CD8-positive, alpha-beta memory T cell (primary cell): ENCODE measurements around the gene YDJC. TPM values are rescaled to one million over a fixed set of nuclear protein-coding genes. Genes with fewer than 3 reads are reported as not detected.

Experiments
- CTCF ChIA-PET: fragments of 350-600 bp; sonication (Branson Sonifier 250); formaldehyde crosslinking; loops from one replicate; lab custom pipeline; 2021; ENCODE audit warnings: antibody characterized with exemption; lab: Charles Lee
- POLR2A ChIA-PET: fragments of 350-600 bp; sonication (Branson Sonifier 250); formaldehyde crosslinking; loops from one replicate; lab custom pipeline; 2021; ENCODE audit warnings: antibody characterized with exemption; lab: Charles Lee
- DNase-seq, 5 donors: peaks; one replicate each; pipeline versions ENCODE4 v3.0.0 to v3.0.0-alpha.2; 2020 to 2022; ENCODE audit warnings: mixed read lengths in 1 of 5
- H3K27ac ChIP-seq: one replicate; pipeline ENCODE4 v1.7.0; 2013; ENCODE audit warnings: low read depth, mild to moderate bottlenecking, low read length, moderate library complexity
- H3K27me3 ChIP-seq: 2 replicates; pipeline ENCODE4 v1.7.0; 2013; ENCODE audit warnings: low read length, mild to moderate bottlenecking; ENCODE audit not compliant: insufficient read depth, poor library complexity, severe bottlenecking
- H3K36me3 ChIP-seq: 2 replicates; pipeline ENCODE4 v1.7.0; 2013; ENCODE audit warnings: mild to moderate bottlenecking, low read length, moderate library complexity; ENCODE audit not compliant: insufficient read depth
- H3K4me1 ChIP-seq: 2 replicates; pipeline ENCODE4 v1.7.0; 2013; ENCODE audit warnings: mild to moderate bottlenecking, low read length, moderate library complexity; ENCODE audit not compliant: insufficient read depth
- H3K4me3 ChIP-seq: 2 replicates; pipeline ENCODE4 v1.7.0; 2013; ENCODE audit warnings: mild to moderate bottlenecking, low read length
- H3K9me3 ChIP-seq: 2 replicates; pipeline ENCODE4 v1.7.0; 2013; ENCODE audit warnings: mild to moderate bottlenecking, low read length
- H3K27ac Mint-ChIP-seq, 8 donors: one replicate each; pipeline ENCODE4 v1.8.0; 2020 to 2021; ENCODE audit warnings: mixed read lengths in 8 of 8, mild to moderate bottlenecking in 6 of 8, inconsistent platforms in 3 of 8, moderate library complexity in 3 of 8
- H3K27me3 Mint-ChIP-seq, 2 donors: one replicate each; pipeline ENCODE4 v1.8.0; 2020 to 2021; ENCODE audit warnings: mixed read lengths in 2 of 2, mild to moderate bottlenecking in 1 of 2, moderate library complexity in 1 of 2
- H3K36me3 Mint-ChIP-seq, 3 donors: one replicate each; pipeline ENCODE4 v1.8.0; 2020 to 2021; ENCODE audit warnings: mixed read lengths in 3 of 3, inconsistent platforms in 1 of 3, mild to moderate bottlenecking in 1 of 3
- H3K4me1 Mint-ChIP-seq, 3 donors: one replicate each; pipeline ENCODE4 v1.8.0; 2020 to 2021; ENCODE audit warnings: mixed read lengths in 3 of 3, inconsistent platforms in 1 of 3, mild to moderate bottlenecking in 1 of 3
- H3K4me3 Mint-ChIP-seq, 7 donors: one replicate each; pipeline ENCODE4 v1.8.0; 2020 to 2021; ENCODE audit warnings: mixed read lengths in 7 of 7, mild to moderate bottlenecking in 6 of 7, moderate library complexity in 4 of 7, inconsistent platforms in 2 of 7
- H3K9me3 Mint-ChIP-seq, 5 donors: one replicate each; pipeline ENCODE4 v1.8.0; 2020 to 2022; ENCODE audit warnings: mixed read lengths in 5 of 5, mild to moderate bottlenecking in 3 of 5, moderate library complexity in 2 of 5, inconsistent platforms in 1 of 5
- polyA plus RNA-seq: library from polyadenylated mRNA; unstranded; fragments of 300-500 nt; fragmentation: Illumina TruSeq; gene quantifications from one replicate; pipeline ENCODE4 v1.2.3, GENCODE V29; 2021
- total RNA-seq, 2 experiments: library from RNA; stranded (reverse); gene quantifications; one replicate each; pipeline ENCODE4 v1.2.3, GENCODE V29; 2021

Gene YDJC
- total and polyA plus RNA-seq, 3 experiments from 2014 or later = 61.1 to 79.0 (median 75.2) TPM

DNA sequence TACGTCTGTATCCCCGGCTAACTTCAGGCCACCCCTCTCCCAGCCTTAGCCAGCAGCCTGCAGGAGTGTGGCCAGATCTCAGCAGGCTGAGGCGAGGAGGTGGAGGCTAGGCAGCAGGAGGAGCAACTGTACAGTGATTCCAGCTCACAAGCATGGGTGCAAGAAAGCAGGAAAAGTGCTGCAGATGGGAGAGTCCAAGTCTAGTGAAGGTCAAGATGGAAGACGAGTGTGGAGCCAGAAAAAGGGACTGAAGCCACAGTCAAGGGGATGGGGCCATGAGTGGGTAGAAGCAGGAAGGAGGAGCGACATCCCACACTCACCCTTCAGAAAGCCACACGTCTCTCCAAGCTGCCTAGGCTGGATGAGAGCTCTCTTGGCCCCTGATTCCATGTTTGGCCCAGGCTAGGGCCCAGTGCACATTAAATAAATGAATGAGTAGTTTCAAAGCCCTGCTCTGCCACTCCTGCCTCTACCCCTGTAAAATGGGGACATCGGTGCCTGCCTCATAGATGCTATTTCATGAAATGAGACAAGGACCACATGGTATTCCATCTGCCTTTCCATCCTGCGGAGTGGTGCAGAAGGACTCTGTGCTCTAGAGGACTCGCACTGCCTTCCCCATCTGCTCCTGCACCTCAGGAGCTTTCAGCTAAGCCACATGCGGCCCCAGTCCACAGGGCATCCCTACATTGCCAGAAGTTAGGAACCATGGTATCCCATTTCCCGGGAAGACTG lies 2.9 kb downstream of the YDJC start:
- Mint-ChIP-seq H3K27me3 (peaks cover 0 to 2% of the 10 kb centered on the region in 2 donors), H3K36me3 (peaks cover 0 to 51% (median 6%) of the 10 kb centered on the region in 3 donors), H3K9me3 (no peaks in the 10 kb centered on the region), H3K4me1 (peaks cover 37 to 69% (median 48%) of the 10 kb centered on the region in 3 donors), H3K4me3 (peak overlapping the region; percentile 39 to 76 (median 58)), H3K27ac (peak overlapping the region; percentile 35 to 84 (median 64))
- Histone ChIP-seq H3K4me3 (no peak overlapping the region), H3K9me3 (no peaks in the 10 kb centered on the region), H3K36me3 (peaks cover 24% of the 10 kb centered on the region), H3K27me3 (no peaks in the 10 kb centered on the region), H3K27ac (no peak overlapping the region), H3K4me1 (peaks cover 49% of the 10 kb centered on the region)
- CTCF ChIA-PET = interaction anchor here (1.1 to 1.5 kb wide), 3 partner anchors 10 to 48 kb away, joined by 3 to 6 read pairs (median 5); partner anchors contain the start of gene SDF2L1
- POLR2A ChIA-PET = no interaction called here
- DNase-seq = no peak

DNA sequence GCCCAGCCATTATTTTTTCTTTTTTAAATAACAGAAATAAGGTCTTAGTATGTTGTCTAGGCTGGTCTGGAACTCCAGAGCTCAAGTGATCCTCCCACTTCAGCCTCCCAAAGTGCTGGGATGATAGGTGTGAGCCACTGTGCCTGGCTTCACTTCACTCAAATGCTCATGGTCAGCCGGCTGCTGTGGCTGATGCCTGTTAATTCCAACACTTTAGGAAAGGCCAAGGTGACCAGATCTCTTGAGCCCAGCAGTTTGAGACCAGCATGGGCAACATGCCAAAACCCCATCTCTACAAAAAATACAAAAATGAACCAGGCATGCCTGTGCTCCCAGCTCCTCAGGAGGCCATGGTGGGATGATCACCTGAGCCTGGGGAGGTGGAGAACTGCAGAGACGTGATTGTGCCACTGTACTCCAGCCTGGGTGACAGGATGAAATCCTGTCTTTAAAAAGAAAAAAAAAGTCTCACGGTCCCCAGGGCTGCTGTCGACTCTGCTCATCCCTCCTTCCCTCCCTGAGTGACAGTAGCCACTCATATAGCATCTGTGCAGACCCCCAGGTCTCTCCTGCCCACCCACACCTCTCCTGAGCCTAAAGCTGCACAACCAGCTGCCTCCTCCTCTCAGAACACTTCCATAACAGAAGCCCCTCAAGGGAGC lies 3.6 kb downstream of the YDJC start:
- Histone ChIP-seq H3K9me3 (no peaks in the 10 kb centered on the region), H3K4me3 (no peak overlapping the region), H3K27ac (no peak overlapping the region), H3K36me3 (peaks cover 25% of the 10 kb centered on the region), H3K4me1 (peaks cover 49% of the 10 kb centered on the region), H3K27me3 (no peaks in the 10 kb centered on the region)
- peaks cover 0 to 55% (median 6%) of the 10 kb centered on the region in 3 donors for H3K36me3 Mint-ChIP-seq
- DNase-seq = no peak
- CTCF ChIA-PET = interaction anchor here (1.1 to 1.5 kb wide), 3 partner anchors 10 to 47 kb away, joined by 3 to 6 read pairs (median 5); partner anchors contain the start of gene SDF2L1
- peak overlapping the region; percentile 45 to 94 (median 66) for H3K27ac Mint-ChIP-seq
- H3K4me3 Mint-ChIP-seq = peak overlapping the region in 4 of 7 donors; percentile 15 to 59 (median 41)
- H3K9me3 Mint-ChIP-seq = no peaks in the 10 kb centered on the region
- peaks cover 0 to 2% of the 10 kb centered on the region in 2 donors for H3K27me3 Mint-ChIP-seq
- POLR2A ChIA-PET = no interaction called here
- peaks cover 36 to 71% (median 48%) of the 10 kb centered on the region in 3 donors for H3K4me1 Mint-ChIP-seq

DNA sequence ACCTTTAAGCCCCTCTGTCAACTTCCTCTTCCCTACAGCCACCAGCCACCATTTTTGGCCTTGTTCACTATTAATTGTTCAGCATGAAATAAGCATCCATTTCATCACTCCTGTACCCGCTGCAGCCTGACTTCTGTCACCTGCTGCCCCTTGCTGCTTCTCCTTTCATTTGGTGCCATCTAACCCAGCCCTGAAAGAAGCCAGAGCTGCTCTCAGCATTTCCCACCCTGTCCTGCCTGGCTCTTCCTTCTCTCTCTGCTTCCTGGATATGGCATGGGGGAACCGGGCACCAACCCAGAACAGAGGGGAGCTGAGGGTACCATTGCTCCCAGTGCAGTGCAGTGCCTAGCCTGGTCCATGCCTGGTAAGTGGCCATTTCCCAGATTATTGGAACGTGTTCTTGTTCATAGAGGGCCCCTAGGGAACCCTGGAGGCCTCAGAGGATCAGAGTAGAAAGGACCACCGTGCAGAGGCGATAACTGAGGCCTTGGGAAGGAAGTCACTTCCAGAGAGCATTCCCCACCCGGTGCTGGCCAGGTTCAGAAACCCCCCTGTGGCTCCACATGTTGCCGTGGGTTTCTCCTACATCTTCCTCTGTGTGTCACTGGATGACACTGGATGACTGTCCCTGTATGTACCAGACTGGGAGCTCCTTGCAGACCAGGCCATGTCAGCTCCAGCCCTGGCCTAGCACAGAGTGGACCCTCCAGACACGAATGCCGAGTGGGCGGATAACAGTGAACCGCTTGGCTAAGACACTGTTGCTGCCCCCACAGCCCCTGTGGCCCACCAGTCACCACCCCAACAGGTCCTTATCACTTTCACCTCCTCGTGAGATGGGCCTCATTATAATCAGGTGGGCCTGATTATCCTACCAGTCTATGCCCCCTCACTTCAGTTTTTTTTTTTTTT lies 4.7 kb downstream of the YDJC start:
- ChIA-PET CTCF (interaction anchor here (1.1 to 1.5 kb wide), 3 partner anchors 9 to 21 kb away, joined by 3 to 5 read pairs (median 5); partner anchors contain the start of gene SDF2L1), POLR2A (no interaction called here)
- Mint-ChIP-seq H3K4me3 (peak overlapping the region in 1 of 7 donors; percentile 24), H3K27ac (peak overlapping the region; percentile 7 to 94 (median 79)), H3K4me1 (peaks cover 36 to 73% (median 48%) of the 10 kb centered on the region in 3 donors), H3K9me3 (no peaks in the 10 kb centered on the region), H3K27me3 (peaks cover 0 to 2% of the 10 kb centered on the region in 2 donors), H3K36me3 (peaks cover 0 to 65% (median 6%) of the 10 kb centered on the region in 3 donors)
- no peaks in the 10 kb centered on the region for H3K27me3 ChIP-seq
- H3K4me1 ChIP-seq = peaks cover 43% of the 10 kb centered on the region
- H3K36me3 ChIP-seq = peaks cover 36% of the 10 kb centered on the region
- no peak for DNase-seq
- H3K4me3 ChIP-seq = no peak overlapping the region
- peak overlapping the region; percentile 29 for H3K27ac ChIP-seq
- no peaks in the 10 kb centered on the region for H3K9me3 ChIP-seq

DNA sequence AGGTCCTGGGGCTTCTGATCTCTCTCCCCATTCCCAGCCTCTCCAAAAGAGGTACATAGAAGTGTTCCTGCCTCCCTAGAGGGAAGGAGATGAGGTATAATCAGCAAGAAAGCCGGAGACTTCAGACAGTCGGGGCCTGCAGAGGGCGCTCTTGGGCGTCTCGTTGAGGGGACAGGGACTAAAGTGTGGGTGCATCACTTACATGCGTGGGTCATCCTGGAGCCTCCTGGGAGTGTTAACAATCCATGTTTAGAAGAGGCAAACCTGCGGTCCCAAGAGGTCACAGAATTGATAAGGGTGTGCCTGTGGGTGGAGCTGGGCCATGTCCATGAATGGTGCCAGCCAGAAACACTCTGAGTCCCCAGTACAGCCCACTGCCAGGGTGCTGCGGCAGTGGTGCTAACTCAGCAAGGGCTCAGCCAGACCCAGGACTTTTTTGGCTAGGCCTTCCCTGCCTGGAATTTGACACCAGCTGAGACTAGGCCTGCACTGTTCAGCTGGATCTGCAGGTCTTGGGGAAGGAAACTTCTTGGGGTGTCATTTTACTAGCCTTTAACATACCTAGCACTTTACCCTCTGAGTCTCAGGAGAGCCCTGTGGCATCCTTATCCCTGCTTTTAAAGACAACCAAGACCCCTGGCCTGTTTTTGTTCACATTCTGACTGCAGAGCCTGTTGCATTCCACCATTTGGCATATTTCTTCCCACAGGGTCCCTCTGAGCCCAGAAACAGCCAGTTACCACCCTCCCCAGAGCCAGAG lies 5.5 kb downstream of the YDJC start:
- Histone ChIP-seq H3K4me1 (peaks cover 42% of the 10 kb centered on the region), H3K4me3 (no peak overlapping the region), H3K36me3 (peaks cover 37% of the 10 kb centered on the region), H3K27ac (peak overlapping the region; percentile 29), H3K9me3 (no peaks in the 10 kb centered on the region), H3K27me3 (no peaks in the 10 kb centered on the region)
- CTCF ChIA-PET = interaction anchor here (1.1 to 1.3 kb wide), 2 partner anchors 18 to 22 kb away, joined by 3 to 5 read pairs; partner anchors contain the start of gene SDF2L1
- H3K27ac Mint-ChIP-seq = peak overlapping the region in 7 of 8 donors; percentile 7 to 83 (median 75)
- H3K4me1 Mint-ChIP-seq = peaks cover 37 to 78% (median 48%) of the 10 kb centered on the region in 3 donors
- H3K9me3 Mint-ChIP-seq = no peaks in the 10 kb centered on the region
- POLR2A ChIA-PET = interaction anchor here (0.6 kb wide), 1 partner anchor 152 kb away, joined by 4 read pairs; no protein-coding TSS in a partner anchor
- DNase-seq = peak; percentile 15 to 56 (median 18)
- H3K27me3 Mint-ChIP-seq = peaks cover 0 to 2% of the 10 kb centered on the region in 2 donors
- H3K4me3 Mint-ChIP-seq = peak overlapping the region in 1 of 7 donors; percentile 45
- H3K36me3 Mint-ChIP-seq = peaks cover 0 to 69% (median 6%) of the 10 kb centered on the region in 3 donors

DNA sequence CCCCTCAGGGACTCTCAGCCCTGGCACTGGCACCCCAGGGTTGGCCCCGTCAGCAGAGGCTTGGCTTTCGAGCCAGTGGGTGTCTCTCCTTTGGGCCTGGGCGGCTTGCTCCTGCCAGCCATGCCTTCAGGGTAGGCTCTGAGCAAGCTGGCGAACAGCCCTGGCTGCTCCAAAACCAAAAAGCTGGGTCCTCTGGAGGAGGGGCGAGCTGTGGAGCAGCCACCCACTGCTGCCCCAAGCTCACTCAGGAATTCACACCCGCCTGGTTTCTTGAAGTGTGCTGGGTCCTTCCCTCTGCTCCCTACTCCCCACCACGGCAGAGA lies 6.2 kb downstream of the YDJC start:
- no peak overlapping the region for H3K27ac ChIP-seq
- Mint-ChIP-seq H3K4me3 (peak overlapping the region in 1 of 7 donors; percentile 75), H3K27ac (peak overlapping the region in 1 of 8 donors; percentile 68)

DNA sequence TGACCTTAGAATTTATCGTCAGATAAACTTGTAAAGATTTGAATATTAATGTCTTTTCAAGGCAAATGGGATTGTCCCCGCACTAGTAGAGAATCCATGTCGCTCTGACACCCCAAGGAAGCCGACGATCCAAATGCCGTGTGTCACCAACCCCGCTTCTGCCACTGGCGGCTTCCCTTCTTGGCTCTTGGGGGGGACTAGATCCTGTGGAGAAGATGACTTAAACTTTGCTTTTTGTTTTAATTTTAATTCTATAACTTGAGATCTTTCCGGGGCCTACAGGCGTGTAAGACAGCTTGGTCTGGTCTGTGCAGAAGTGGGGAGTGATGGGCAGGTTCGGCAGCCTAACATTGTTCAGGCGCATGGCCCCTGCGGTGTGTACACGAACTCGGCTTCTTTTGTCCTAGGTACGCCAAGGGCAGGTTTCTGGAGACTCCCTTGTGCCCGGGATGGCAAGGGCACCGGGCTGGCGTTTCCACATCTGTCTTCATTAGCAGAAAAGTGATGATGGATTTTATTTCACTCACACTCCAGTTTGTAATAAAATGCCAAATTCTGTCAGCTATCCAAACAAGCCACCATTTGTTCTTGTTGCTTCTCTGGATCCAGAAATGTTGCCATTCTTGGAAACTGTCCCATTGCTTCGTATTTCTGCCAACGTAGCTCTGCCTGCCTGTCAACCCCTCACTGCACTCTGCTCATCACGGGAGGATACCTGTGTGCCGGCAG lies 6.7 kb downstream of the YDJC start:
- ChIA-PET CTCF (interaction anchor here (1.4 kb wide), 1 partner anchor 24 kb away, joined by 3 read pairs; no protein-coding TSS in a partner anchor), POLR2A (no interaction called here)
- peaks cover 0 to 2% of the 10 kb centered on the region in 2 donors for H3K27me3 Mint-ChIP-seq
- Histone ChIP-seq H3K27ac (no peak overlapping the region), H3K9me3 (no peaks in the 10 kb centered on the region), H3K4me1 (peaks cover 33% of the 10 kb centered on the region), H3K36me3 (peaks cover 34% of the 10 kb centered on the region), H3K27me3 (no peaks in the 10 kb centered on the region), H3K4me3 (no peak overlapping the region)
- peaks cover 0 to 68% (median 5%) of the 10 kb centered on the region in 3 donors for H3K36me3 Mint-ChIP-seq
- H3K9me3 Mint-ChIP-seq = no peaks in the 10 kb centered on the region
- H3K4me1 Mint-ChIP-seq = peaks cover 32 to 75% (median 40%) of the 10 kb centered on the region in 3 donors
- peak overlapping the region in 1 of 7 donors; percentile 75 for H3K4me3 Mint-ChIP-seq
- no peak for DNase-seq
- peak overlapping the region in 2 of 8 donors; percentile 42 to 67 for H3K27ac Mint-ChIP-seq

More for the DNA sequence above, 6.2 kb downstream of the YDJC start:
- peaks cover 35 to 80% (median 44%) of the 10 kb centered on the region in 3 donors for H3K4me1 Mint-ChIP-seq
- ChIA-PET CTCF (interaction anchor here (1.3 to 1.4 kb wide), 2 partner anchors 18 to 23 kb away, joined by 3 read pairs; partner anchors contain the start of gene SDF2L1), POLR2A (interaction anchor here (0.6 kb wide), 1 partner anchor 152 kb away, joined by 4 read pairs; no protein-coding TSS in a partner anchor)
- H3K9me3 Mint-ChIP-seq = no peaks in the 10 kb centered on the region
- H3K36me3 Mint-ChIP-seq = peaks cover 0 to 71% (median 6%) of the 10 kb centered on the region in 3 donors
- Histone ChIP-seq H3K4me3 (no peak overlapping the region), H3K27me3 (no peaks in the 10 kb centered on the region), H3K36me3 (peaks cover 37% of the 10 kb centered on the region), H3K9me3 (no peaks in the 10 kb centered on the region), H3K4me1 (peaks cover 37% of the 10 kb centered on the region)
- H3K27me3 Mint-ChIP-seq = peaks cover 0 to 2% of the 10 kb centered on the region in 2 donors
- DNase-seq = no peak
